Measurements from ENCODE around the gene PLAC1. TPM values are rescaled to one million over a fixed set of nuclear protein-coding genes. Genes with fewer than 3 reads are reported as not detected.

PLAC1 gene
- total and polyA plus RNA-seq, 2 experiments from 2014 or later = 0.50 to 0.83 TPM

DNA sequence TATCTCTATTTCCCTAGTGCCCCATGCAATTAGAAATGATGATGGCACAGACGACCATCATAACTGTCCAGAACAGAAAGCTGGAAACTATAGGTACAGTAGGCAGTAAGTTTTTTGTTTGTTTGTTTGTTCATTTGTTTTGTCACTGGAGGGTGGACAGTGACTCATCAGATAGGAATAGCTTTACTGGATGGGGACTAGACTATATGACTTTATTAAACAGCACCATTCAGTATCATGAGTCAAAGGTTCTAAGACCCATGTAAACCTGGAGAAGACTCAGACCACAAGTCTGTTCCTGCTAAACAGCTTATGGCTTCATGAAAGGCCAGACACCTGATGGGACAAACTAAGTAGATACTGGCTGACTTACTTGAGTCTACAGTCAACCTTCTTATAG, 38.4 kb downstream of the PLAC1 start (continued):
- no peak for TF ChIP-seq REST (IDR thresholded peaks at IDR 0.05; ENCODE audit: unreplicated experiment)
- no peak for TF ChIP-seq POLR2AphosphoS5 (IDR thresholded peaks at IDR 0.05; ENCODE audit: low read depth)
- TF ChIP-seq EZH2phosphoT487 (IDR thresholded peaks at IDR 0.05; ENCODE audit: unreplicated experiment) = no peak

DNA sequence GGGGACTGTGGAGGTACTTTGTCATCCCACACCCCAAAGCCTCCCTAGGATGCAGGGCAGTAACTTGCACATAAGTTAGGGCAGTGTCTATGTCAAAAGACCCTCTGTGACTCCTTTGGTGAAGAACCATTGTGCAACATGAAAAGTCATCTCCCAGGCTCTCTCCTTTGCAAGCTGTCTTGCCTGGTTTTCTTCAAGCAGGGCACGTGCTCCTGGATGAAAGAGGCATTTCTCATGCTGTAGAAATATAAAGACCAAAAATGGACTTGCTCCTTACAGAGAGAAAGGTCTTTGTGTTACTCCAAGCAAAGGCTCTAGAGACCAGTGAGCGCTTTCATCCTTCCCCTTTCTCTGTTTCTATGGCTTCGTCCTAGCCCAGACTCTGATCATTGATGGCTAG, 44.9 kb downstream of the PLAC1 start:
- H3K9me3 Mint-ChIP-seq = no peaks in the 10 kb centered on the region
- DNase-seq (ENCODE audit: low spot score) (no peak), ATAC-seq (no peak)
- Histone ChIP-seq H3K27me3 (ENCODE audit: insufficient read depth) (no peaks in the 10 kb centered on the region), H3K4me3 (no peak overlapping the region), H2AFZ (no peak overlapping the region), H3F3A (replicated peaks; ENCODE audit: low read depth) (no peaks in the 10 kb centered on the region), H3K4me1 (ENCODE audit: insufficient read depth) (no peaks in the 10 kb centered on the region), H3K36me3 (ENCODE audit: insufficient read depth) (no peaks in the 10 kb centered on the region), H3K4me2 (no peak overlapping the region), H3K9me2 (ENCODE audit: insufficient read depth) (no peaks in the 10 kb centered on the region), H4K20me1 (replicated peaks; ENCODE audit: insufficient read depth) (no peaks in the 10 kb centered on the region), H3K79me2 (replicated peaks; ENCODE audit: insufficient read depth) (no peaks in the 10 kb centered on the region), H3K27ac (ENCODE audit: low read depth) (no peak overlapping the region)
- H3K4me1 Mint-ChIP-seq = no peaks in the 10 kb centered on the region
- peaks cover 2% of the 10 kb centered on the region for H3K27me3 Mint-ChIP-seq (ENCODE audit: insufficient read depth, low read depth, poor library complexity)
- H3K4me3 Mint-ChIP-seq = no peak overlapping the region
- H3K36me3 Mint-ChIP-seq (ENCODE audit: low read depth) = no peaks in the 10 kb centered on the region
- H3K27ac Mint-ChIP-seq = no peak overlapping the region
- TF ChIP-seq ZNF114 (CRISPR knock-in tag; IDR thresholded peaks at IDR 0.05) = no peak
- no peak for TF ChIP-seq STAT1 (IDR thresholded peaks at IDR 0.05; ENCODE audit: unreplicated experiment)
- no peak for TF ChIP-seq EZH2 (IDR thresholded peaks at IDR 0.05; ENCODE audit: low read depth, unreplicated experiment)
- no peak for TF ChIP-seq CREB1 (CRISPR knock-in tag; IDR thresholded peaks at IDR 0.05; ENCODE audit: low read depth)
- no peak for TF ChIP-seq POLR2AphosphoS5 (IDR thresholded peaks at IDR 0.05; ENCODE audit: low read depth)
- TF ChIP-seq JUNB (IDR thresholded peaks at IDR 0.05; ENCODE audit: unreplicated experiment) = no peak
- no peak for TF ChIP-seq NANOG (IDR thresholded peaks at IDR 0.05; ENCODE audit: borderline replicate concordance)
- TF ChIP-seq, protein P1, sequence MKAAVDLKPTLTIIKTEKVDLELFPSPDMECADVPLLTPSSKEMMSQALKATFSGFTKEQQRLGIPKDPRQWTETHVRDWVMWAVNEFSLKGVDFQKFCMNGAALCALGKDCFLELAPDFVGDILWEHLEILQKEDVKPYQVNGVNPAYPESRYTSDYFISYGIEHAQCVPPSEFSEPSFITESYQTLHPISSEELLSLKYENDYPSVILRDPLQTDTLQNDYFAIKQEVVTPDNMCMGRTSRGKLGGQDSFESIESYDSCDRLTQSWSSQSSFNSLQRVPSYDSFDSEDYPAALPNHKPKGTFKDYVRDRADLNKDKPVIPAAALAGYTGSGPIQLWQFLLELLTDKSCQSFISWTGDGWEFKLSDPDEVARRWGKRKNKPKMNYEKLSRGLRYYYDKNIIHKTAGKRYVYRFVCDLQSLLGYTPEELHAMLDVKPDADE (IDR thresholded peaks at IDR 0.05) = no peak
- no peak for TF ChIP-seq ZNF331 (CRISPR knock-in tag; IDR thresholded peaks at IDR 0.05; ENCODE audit: low read depth)
- TF ChIP-seq, protein P2, sequence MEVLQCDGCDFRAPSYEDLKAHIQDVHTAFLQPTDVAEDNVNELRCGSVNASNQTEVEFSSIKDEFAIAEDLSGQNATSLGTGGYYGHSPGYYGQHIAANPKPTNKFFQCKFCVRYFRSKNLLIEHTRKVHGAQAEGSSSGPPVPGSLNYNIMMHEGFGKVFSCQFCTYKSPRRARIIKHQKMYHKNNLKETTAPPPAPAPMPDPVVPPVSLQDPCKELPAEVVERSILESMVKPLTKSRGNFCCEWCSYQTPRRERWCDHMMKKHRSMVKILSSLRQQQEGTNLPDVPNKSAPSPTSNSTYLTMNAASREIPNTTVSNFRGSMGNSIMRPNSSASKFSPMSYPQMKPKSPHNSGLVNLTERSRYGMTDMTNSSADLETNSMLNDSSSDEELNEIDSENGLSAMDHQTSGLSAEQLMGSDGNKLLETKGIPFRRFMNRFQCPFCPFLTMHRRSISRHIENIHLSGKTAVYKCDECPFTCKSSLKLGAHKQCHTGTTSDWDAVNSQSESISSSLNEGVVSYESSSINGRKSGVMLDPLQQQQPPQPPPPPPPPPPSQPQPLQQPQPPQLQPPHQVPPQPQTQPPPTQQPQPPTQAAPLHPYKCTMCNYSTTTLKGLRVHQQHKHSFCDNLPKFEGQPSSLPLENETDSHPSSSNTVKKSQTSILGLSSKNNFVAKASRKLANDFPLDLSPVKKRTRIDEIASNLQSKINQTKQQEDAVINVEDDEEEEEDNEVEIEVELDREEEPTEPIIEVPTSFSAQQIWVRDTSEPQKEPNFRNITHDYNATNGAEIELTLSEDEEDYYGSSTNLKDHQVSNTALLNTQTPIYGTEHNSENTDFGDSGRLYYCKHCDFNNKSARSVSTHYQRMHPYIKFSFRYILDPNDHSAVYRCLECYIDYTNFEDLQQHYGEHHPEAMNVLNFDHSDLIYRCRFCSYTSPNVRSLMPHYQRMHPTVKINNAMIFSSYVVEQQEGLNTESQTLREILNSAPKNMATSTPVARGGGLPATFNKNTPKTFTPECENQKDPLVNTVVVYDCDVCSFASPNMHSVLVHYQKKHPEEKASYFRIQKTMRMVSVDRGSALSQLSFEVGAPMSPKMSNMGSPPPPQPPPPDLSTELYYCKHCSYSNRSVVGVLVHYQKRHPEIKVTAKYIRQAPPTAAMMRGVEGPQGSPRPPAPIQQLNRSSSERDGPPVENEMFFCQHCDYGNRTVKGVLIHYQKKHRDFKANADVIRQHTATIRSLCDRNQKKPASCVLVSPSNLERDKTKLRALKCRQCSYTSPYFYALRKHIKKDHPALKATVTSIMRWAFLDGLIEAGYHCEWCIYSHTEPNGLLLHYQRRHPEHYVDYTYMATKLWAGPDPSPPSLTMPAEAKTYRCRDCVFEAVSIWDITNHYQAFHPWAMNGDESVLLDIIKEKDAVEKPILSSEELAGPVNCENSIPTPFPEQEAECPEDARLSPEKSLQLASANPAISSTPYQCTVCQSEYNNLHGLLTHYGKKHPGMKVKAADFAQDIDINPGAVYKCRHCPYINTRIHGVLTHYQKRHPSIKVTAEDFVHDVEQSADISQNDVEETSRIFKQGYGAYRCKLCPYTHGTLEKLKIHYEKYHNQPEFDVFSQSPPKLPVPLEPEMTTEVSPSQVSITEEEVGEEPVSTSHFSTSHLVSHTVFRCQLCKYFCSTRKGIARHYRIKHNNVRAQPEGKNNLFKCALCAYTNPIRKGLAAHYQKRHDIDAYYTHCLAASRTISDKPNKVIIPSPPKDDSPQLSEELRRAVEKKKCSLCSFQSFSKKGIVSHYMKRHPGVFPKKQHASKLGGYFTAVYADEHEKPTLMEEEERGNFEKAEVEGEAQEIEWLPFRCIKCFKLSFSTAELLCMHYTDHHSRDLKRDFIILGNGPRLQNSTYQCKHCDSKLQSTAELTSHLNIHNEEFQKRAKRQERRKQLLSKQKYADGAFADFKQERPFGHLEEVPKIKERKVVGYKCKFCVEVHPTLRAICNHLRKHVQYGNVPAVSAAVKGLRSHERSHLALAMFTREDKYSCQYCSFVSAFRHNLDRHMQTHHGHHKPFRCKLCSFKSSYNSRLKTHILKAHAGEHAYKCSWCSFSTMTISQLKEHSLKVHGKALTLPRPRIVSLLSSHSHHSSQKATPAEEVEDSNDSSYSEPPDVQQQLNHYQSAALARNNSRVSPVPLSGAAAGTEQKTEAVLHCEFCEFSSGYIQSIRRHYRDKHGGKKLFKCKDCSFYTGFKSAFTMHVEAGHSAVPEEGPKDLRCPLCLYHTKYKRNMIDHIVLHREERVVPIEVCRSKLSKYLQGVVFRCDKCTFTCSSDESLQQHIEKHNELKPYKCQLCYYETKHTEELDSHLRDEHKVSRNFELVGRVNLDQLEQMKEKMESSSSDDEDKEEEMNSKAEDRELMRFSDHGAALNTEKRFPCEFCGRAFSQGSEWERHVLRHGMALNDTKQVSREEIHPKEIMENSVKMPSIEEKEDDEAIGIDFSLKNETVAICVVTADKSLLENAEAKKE (CRISPR knock-in tag; IDR thresholded peaks at IDR 0.05) = no peak
- TF ChIP-seq REST (IDR thresholded peaks at IDR 0.05; ENCODE audit: unreplicated experiment) = no peak
